H1 (cell line): Measurements from ENCODE around the gene CLDND1. TPM values are rescaled to one million over a fixed set of nuclear protein-coding genes. Genes with fewer than 3 reads are reported as not detected.

Experiments used
- CTCF ChIA-PET: fragments of 300-600 bp; sonication (Branson Sonifier 250); formaldehyde crosslinking; loops from one replicate; lab custom pipeline; 2021; ENCODE audit not compliant: partially characterized antibody; lab: Charles Lee
- POLR2A ChIA-PET: fragments of 300-600 bp; sonication (Branson Sonifier 250); formaldehyde crosslinking; loops from one replicate; lab custom pipeline; 2021; ENCODE audit warnings: inconsistent platforms; ENCODE audit not compliant: partially characterized antibody; lab: Charles Lee
- DNase-seq, 2 experiments: peaks; one replicate each; pipeline versions ENCODE4 v3.0.0 to v3.0.0-alpha.2; 2010 to 2022; ENCODE audit warnings: low spot score in 2 of 2, low read depth in 1 of 2, mixed read lengths in 1 of 2
- FAIRE-seq: peaks from 2 replicates; lab custom pipeline; 2011; peaks lifted over from hg19 to GRCh38; lab: Jason Lieb, UNC
- H2AFZ ChIP-seq: 2 replicates; pipeline ENCODE4 v1.8.1; 2012; ENCODE audit warnings: low read length, inconsistent platforms
- H2AK5ac ChIP-seq: 2 replicates; pipeline ENCODE4 v1.6.1; 2013; ENCODE audit warnings: low read depth, low read length
- H2BK120ac ChIP-seq: replicated peaks from 2 replicates; pipeline ENCODE3; 2013; ENCODE audit warnings: low read depth, low read length, inconsistent platforms
- H2BK12ac ChIP-seq: 2 replicates; pipeline ENCODE4 v1.6.1; 2013; ENCODE audit warnings: low read depth, low read length
- H2BK15ac ChIP-seq: 2 replicates; pipeline ENCODE4 v1.6.1; 2013; ENCODE audit warnings: low read length
- H2BK20ac ChIP-seq: 2 replicates; pipeline ENCODE4 v1.6.1; 2013; ENCODE audit warnings: low read length
- H2BK5ac ChIP-seq: 2 replicates; pipeline ENCODE4 v1.6.1; 2013; ENCODE audit warnings: low read depth, low read length
- H3K14ac ChIP-seq: 2 replicates; pipeline ENCODE4 v1.6.1; 2013; ENCODE audit warnings: inconsistent platforms; ENCODE audit not compliant: insufficient read length
- H3K18ac ChIP-seq: 2 replicates; pipeline ENCODE4 v1.6.1; 2013; ENCODE audit warnings: low read length; ENCODE audit errors: extremely low read depth
- H3K23ac ChIP-seq: 2 replicates; pipeline ENCODE4 v1.6.1; 2013; ENCODE audit warnings: inconsistent platforms; ENCODE audit not compliant: insufficient read length
- H3K23me2 ChIP-seq: 2 replicates; pipeline ENCODE4 v1.6.1; 2013; ENCODE audit warnings: low read depth, low read length
- H3K27ac ChIP-seq: 2 replicates; pipeline ENCODE4 v1.6.1; 2011; ENCODE audit warnings: low read depth, low read length, inconsistent platforms
- H3K27me3 ChIP-seq, 4 experiments: replicated peaks in 1 of 4; 1 replicate in 1 of 4; 2 replicates in 3 of 4; pipeline versions ENCODE4 v1.6.1 to v1.8.1; 2011 to 2013; ENCODE audit warnings: low read length in 3 of 4, mild to moderate bottlenecking in 3 of 4, inconsistent platforms in 2 of 4, mixed read lengths in 2 of 4, moderate library complexity in 1 of 4; ENCODE audit not compliant: control insufficient read depth in 3 of 4, insufficient read depth in 3 of 4; ENCODE audit errors: extremely low read depth in 1 of 4
- H3K36me3 ChIP-seq, 4 experiments: 2 replicates each; pipeline versions ENCODE4 v1.6.1 to v1.8.1; 2011 to 2013; ENCODE audit warnings: mild to moderate bottlenecking in 4 of 4, low read length in 3 of 4, moderate library complexity in 2 of 4, control low read depth in 1 of 4, inconsistent platforms in 1 of 4; ENCODE audit not compliant: insufficient read depth in 4 of 4, control insufficient read depth in 2 of 4
- H3K4ac ChIP-seq: replicated peaks from 2 replicates; pipeline ENCODE3; 2013; ENCODE audit warnings: low read length, low read depth, mixed read lengths, inconsistent platforms; ENCODE audit not compliant: insufficient read length
- H3K4me1 ChIP-seq, 4 experiments: replicated peaks in 1 of 4; 1 replicate in 1 of 4; 2 replicates in 3 of 4; pipeline versions ENCODE4 v1.6.1 to v1.8.1; 2011 to 2013; ENCODE audit warnings: low read length in 3 of 4, inconsistent platforms in 2 of 4, mixed read lengths in 1 of 4; ENCODE audit not compliant: insufficient read depth in 4 of 4, control insufficient read depth in 3 of 4
- H3K4me2 ChIP-seq, 2 experiments: 2 replicates each; pipeline versions ENCODE4 v1.6.1 to v1.8.1; 2011 to 2013; ENCODE audit warnings: low read depth in 2 of 2, low read length in 2 of 2, control low read depth in 1 of 2, inconsistent platforms in 1 of 2, mild to moderate bottlenecking in 1 of 2; ENCODE audit not compliant: insufficient read depth in 1 of 2
- H3K4me3 ChIP-seq, 4 experiments: fragments of 200-600, 300-600 bp in 1 of 4; sonication (generic), shearing (Covaris generic), sonication (Bioruptor Twin) in 1 of 4; 2 replicates each; pipeline versions ENCODE4 v1.5.1 to v1.8.1; 2011 to 2016; ENCODE audit warnings: low read length in 4 of 4, low read depth in 3 of 4, control low read depth in 2 of 4, inconsistent platforms in 2 of 4, mild to moderate bottlenecking in 2 of 4, mixed read lengths in 1 of 4, moderate library complexity in 1 of 4; ENCODE audit not compliant: insufficient read depth in 2 of 4; ENCODE audit errors: extremely low read depth in 1 of 4
- H3K56ac ChIP-seq: replicated peaks from 2 replicates; pipeline ENCODE3; 2013; ENCODE audit warnings: low read depth, mild to moderate bottlenecking, mixed read lengths, low read length, inconsistent platforms; ENCODE audit not compliant: insufficient read length
- H3K79me1 ChIP-seq: 2 replicates; pipeline ENCODE4 v1.6.1; 2013; ENCODE audit warnings: low read depth, low read length, control low read depth
- H3K79me2 ChIP-seq, 2 experiments: 2 replicates each; pipeline versions ENCODE4 v1.6.1 to v1.8.1; 2012 to 2013; ENCODE audit warnings: low read length in 2 of 2, mild to moderate bottlenecking in 2 of 2, inconsistent platforms in 1 of 2; ENCODE audit not compliant: insufficient read depth in 2 of 2, control insufficient read depth in 1 of 2
- H3K9ac ChIP-seq, 4 experiments: replicated peaks in 1 of 4; 1 replicate in 1 of 4; 2 replicates in 3 of 4; pipeline versions ENCODE4 v1.6.1 to v1.8.1; 2011 to 2013; ENCODE audit warnings: low read depth in 3 of 4, low read length in 3 of 4, control low read depth in 2 of 4, mild to moderate bottlenecking in 2 of 4, moderate library complexity in 2 of 4, inconsistent platforms in 1 of 4; ENCODE audit errors: extremely low read depth in 1 of 4
- H3K9me3 ChIP-seq, 2 experiments: 2 replicates each; pipeline versions ENCODE4 v1.6.1 to v1.8.1; 2012 to 2013; ENCODE audit warnings: mild to moderate bottlenecking in 2 of 2, moderate library complexity in 2 of 2, control low read depth in 1 of 2, inconsistent platforms in 1 of 2, low read depth in 1 of 2, low read length in 1 of 2, mixed read lengths in 1 of 2; ENCODE audit not compliant: insufficient read depth in 2 of 2
- H4K20me1 ChIP-seq, 2 experiments: replicated peaks in 1 of 2; 2 replicates each; pipeline versions ENCODE3 to v1.8.1; 2011 to 2013; ENCODE audit warnings: inconsistent platforms in 2 of 2, low read length in 2 of 2, mild to moderate bottlenecking in 1 of 2; ENCODE audit not compliant: insufficient read depth in 2 of 2, control insufficient read depth in 1 of 2
- H4K5ac ChIP-seq: 2 replicates; pipeline ENCODE4 v1.6.1; 2013; ENCODE audit warnings: low read length, low read depth, mixed read lengths, inconsistent platforms; ENCODE audit not compliant: insufficient read length
- H4K8ac ChIP-seq: 2 replicates; pipeline ENCODE4 v1.8.0; 2013; ENCODE audit warnings: mild to moderate bottlenecking, moderate library complexity, low read length, inconsistent platforms; ENCODE audit not compliant: insufficient read depth; ENCODE audit errors: extremely low read depth
- H4K91ac ChIP-seq: replicated peaks from 2 replicates; pipeline ENCODE3; 2013; ENCODE audit warnings: low read length, mixed read lengths, inconsistent platforms; ENCODE audit not compliant: insufficient read length
- FOSL1 ChIP-seq: IDR thresholded peaks from 2 replicates; pipeline ENCODE4 v1.6.1; 2011; ENCODE audit warnings: mild to moderate bottlenecking, low read depth, low read length, moderate library complexity; ENCODE audit not compliant: insufficient read depth
- JUN ChIP-seq: IDR thresholded peaks from 2 replicates; pipeline ENCODE4 v1.6.1; 2011; ENCODE audit warnings: low read depth, mild to moderate bottlenecking, improper control_type of control experiment, low read length
- PHF8 ChIP-seq: fragments of 200-600 bp; sonication (generic); conservative IDR thresholded peaks from 2 replicates; pipeline ENCODE4 v1.7.1; 2012; ENCODE audit warnings: low read depth, mild to moderate bottlenecking, inconsistent platforms, low read length, moderate library complexity
- POLR2A ChIP-seq, 2 experiments: IDR thresholded peaks; 1 replicate in 1 of 2; 2 replicates in 1 of 2; pipeline ENCODE4 v1.6.1; 2011; ENCODE audit warnings: low read depth in 2 of 2, low read length in 2 of 2, mild to moderate bottlenecking in 2 of 2; ENCODE audit errors: control extremely low read depth in 1 of 2
- POU5F1 ChIP-seq: IDR thresholded peaks from 2 replicates; pipeline ENCODE4 v1.6.1; 2011; ENCODE audit warnings: low read depth, mild to moderate bottlenecking, low read length, moderate library complexity
- SP1 ChIP-seq: IDR thresholded peaks from 2 replicates; pipeline ENCODE4 v1.6.1; 2011; ENCODE audit warnings: low read depth, low read length
- ZNF274 ChIP-seq: IDR thresholded peaks from 2 replicates; pipeline ENCODE4 v1.7.0; 2012; ENCODE audit warnings: low read length, borderline replicate concordance; ENCODE audit errors: extremely low read depth
- WGBS, 2 experiments: shearing (Covaris generic) in 1 of 2; methylation state at CpG; one replicate each; pipeline versions ENCODE4 v1.1.6 to v1.1.7; 2013 to 2015; ENCODE audit warnings: low lambda C conversion rate in 2 of 2, mixed read lengths in 2 of 2, inconsistent platforms in 1 of 2, low coverage in 1 of 2, missing lambda C conversion rate in 1 of 2; ENCODE audit not compliant: insufficient replicate concordance in 2 of 2, insufficient coverage in 1 of 2, insufficient read length in 1 of 2; ENCODE audit errors: extremely low coverage in 1 of 2, missing lambda C conversion rate in 1 of 2; 5-methylcytosine and 5-hydroxymethylcytosine counted together
- polyA plus RNA-seq, 7 experiments: library from polyadenylated mRNA; depleted of rRNA in 3 of 7; stranded (reverse) in 5 of 7; unstranded in 2 of 7; fragments of >200 nt in 5 of 7; fragments of 200-250 nt in 2 of 7; gene quantifications; 1 replicate in 5 of 7; 2 replicates in 1 of 7; 4 replicates in 1 of 7; pipeline versions ENCODE4 v1.2.1 to v1.2.3, GENCODE V29; 2011 to 2013; ENCODE audit warnings: missing spikeins in 2 of 7, mixed read lengths in 2 of 7
- total RNA-seq: library from RNA; stranded (reverse); fragmentation: NEBNext Ultra II Directional; extraction: Animal tissue kit (Norgen Biotek cat#: 25700); gene quantifications from 2 replicates; pipeline ENCODE4 v1.2.1, GENCODE V29; 2021

The CLDND1 gene
- total and polyA plus RNA-seq, 2 of the 8 experiments (the other 6 are each of a cell fraction or from before 2014, with no cell fraction given) = 68.2 to 152 TPM

DNA sequence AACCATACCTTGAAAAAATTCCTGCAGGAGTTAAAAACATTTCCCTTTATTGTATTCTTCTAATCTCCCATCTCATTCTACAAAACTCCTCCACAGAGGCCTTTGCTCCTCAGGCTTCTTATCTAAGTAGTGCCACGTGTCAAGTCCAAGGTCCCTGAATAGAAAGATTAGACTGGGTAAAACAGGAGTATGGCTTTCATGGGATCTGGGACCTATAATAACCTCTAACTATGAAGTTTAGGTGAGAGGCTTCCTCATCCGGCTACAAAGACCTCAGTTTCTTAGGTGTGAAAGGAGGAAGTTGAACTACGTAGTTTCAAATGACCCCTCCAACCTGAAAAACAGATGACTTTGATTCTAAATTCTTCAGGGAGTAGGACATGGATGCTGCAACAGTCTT, 29.1 kb upstream of the CLDND1 start:
- Histone ChIP-seq H2AK5ac (no peak overlapping the region), H2BK5ac (no peak overlapping the region), H3K23ac (no peak overlapping the region), H3K4ac (no peak overlapping the region), H3K27ac (no peak overlapping the region), H3K79me2 (no peaks in the 10 kb centered on the region), H2BK20ac (no peak overlapping the region), H2BK15ac (no peak overlapping the region), H4K20me1 (no peaks in the 10 kb centered on the region), H3K9me3 (no peaks in the 10 kb centered on the region), H2BK120ac (no peak overlapping the region), H3K4me2 (no peak overlapping the region), H4K8ac (no peak overlapping the region), H3K79me1 (no peaks in the 10 kb centered on the region), H3K14ac (no peak overlapping the region), H3K9ac (no peak overlapping the region), H4K91ac (no peak overlapping the region), H2AFZ (no peak overlapping the region), H3K56ac (no peak overlapping the region), H3K23me2 (no peaks in the 10 kb centered on the region), H3K27me3 (peaks cover 0 to 1% (median 0%) of the 10 kb centered on the region in 4 experiments; a peak in 1 of 7 replicates), H3K4me3 (no peak overlapping the region), H4K5ac (no peak overlapping the region), H3K18ac (no peak overlapping the region), H3K36me3 (no peaks in the 10 kb centered on the region), H2BK12ac (no peak overlapping the region), H3K4me1 (no peaks in the 10 kb centered on the region)
- FAIRE-seq (no peak), DNase-seq (no peak)
- WGBS, 2 experiments = 90% methylated on average over 3 of the region's 3 CpGs; no CpG with 5 or more reads in 1 of the 2 experiments
- ChIA-PET POLR2A (no interaction called here), CTCF (interaction anchor here (1.3 kb wide), 1 partner anchor 22 kb away, joined by 3 read pairs; no protein-coding TSS in a partner anchor)
- TF ChIP-seq SP1 (no peak), ZNF274 (no peak), POU5F1 (no peak), POLR2A (IDR thresholded peaks at IDR 0.05; ENCODE audit: control extremely low read depth in 1 of 2, low read depth in 2 of 2, low read length in 2 of 2) (no peak), FOSL1 (no peak), JUN (no peak), PHF8 (no peak)
